ENCODE measurements around the gene MBD1. TPM values are rescaled to one million over a fixed set of nuclear protein-coding genes. Genes with fewer than 3 reads are reported as not detected.
"Not testable (repeated sequence)": the region's sequence is repeated elsewhere in the genome, so short reads cannot be mapped to it uniquely, and the experiment has no call there.

MBD1 gene
- total RNA-seq, 1 donor from 2014 or later: 74.4 TPM

DNA sequence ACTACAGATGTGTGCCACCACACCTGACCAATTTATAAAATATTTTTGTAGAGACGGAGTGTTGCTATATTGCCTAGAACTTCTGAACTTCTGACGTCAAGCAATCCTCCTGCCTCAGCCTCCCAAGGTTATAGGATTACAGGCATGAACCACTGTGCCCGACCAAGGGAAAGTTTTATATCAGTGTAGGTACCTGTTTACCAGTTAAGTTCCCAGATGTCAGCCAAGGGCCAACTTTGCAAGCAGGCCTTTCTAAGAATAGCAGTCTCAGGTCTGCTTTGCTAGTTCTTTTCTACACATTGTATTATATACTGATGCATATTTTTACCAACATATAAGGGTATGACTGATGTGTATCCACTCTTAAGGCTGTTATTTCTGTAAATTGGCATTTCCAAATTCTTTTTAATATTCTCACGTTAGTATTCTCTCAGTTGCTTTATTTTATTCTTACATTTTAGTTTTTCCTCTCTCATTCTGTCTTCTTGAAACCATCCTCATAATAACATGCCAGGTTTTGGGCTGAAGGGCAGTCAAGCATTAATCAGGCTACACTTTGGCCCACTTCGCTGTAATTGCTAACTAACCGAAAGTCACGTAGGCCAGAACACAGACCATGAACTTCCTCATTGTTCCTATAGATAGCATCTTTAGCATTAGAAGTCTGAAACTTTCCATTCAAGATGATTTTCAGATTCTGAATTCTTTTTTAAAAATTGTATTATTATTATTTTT lies 31.1 kb upstream of the MBD1 start:
- no peaks in the 10 kb centered on the region for H3K36me3 Mint-ChIP-seq (ENCODE audit: low read depth, unreplicated experiment)

DNA sequence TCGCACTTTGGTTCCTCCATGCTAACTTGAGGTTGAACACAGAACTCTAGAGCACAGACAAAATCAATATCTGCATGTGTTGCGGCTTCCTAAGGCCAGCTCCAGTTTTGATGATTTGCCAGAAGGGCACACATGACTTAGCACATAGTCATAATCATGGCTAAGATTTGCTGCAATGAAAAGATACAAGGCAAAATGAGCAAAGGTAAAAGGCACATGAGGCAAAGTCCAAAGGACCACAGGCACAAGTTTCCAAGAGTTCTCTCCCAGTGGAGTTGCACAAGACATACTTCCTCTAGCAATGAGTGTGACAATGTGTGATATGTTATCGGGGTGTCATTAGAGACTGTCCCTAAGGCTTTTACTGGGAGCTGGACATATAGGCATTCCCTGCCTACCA lies 30.3 kb upstream of the MBD1 start:
- FAIRE-seq (no peak), DNase-seq (ENCODE audit: low read depth) (no peak)
- Histone ChIP-seq H3K36me3 (ENCODE audit: insufficient read depth, low read length) (no peaks in the 10 kb centered on the region), H3K4me1 (ENCODE audit: insufficient read depth, low read length) (peaks cover 5% of the 10 kb centered on the region), H3K9me3 (ENCODE audit: insufficient read depth, low read depth, low read length) (no peaks in the 10 kb centered on the region), H3K27me3 (ENCODE audit: insufficient read depth, low read length) (peaks cover 7% of the 10 kb centered on the region), H3K4me2 (ENCODE audit: low read length) (no peak overlapping the region), H3K27ac (ENCODE audit: low read depth, low read length) (no peak overlapping the region), H2AFZ (ENCODE audit: low read depth, low read length) (no peak overlapping the region), H3K79me2 (ENCODE audit: insufficient read depth, low read length) (no peaks in the 10 kb centered on the region), H4K20me1 (ENCODE audit: insufficient read depth, low read length) (no peaks in the 10 kb centered on the region), H3K9ac (ENCODE audit: low read length) (no peak overlapping the region), H3K4me3 (ENCODE audit: insufficient read depth, low read depth, low read length) (no peak overlapping the region)
- peaks cover 5% of the 10 kb centered on the region for H3K4me1 Mint-ChIP-seq (ENCODE audit: low read depth, unreplicated experiment)
- H3K9me3 Mint-ChIP-seq (ENCODE audit: unreplicated experiment): peaks cover 4% of the 10 kb centered on the region
- H3K4me3 Mint-ChIP-seq (ENCODE audit: unreplicated experiment): no peak overlapping the region
- TF ChIP-seq, protein P1, sequence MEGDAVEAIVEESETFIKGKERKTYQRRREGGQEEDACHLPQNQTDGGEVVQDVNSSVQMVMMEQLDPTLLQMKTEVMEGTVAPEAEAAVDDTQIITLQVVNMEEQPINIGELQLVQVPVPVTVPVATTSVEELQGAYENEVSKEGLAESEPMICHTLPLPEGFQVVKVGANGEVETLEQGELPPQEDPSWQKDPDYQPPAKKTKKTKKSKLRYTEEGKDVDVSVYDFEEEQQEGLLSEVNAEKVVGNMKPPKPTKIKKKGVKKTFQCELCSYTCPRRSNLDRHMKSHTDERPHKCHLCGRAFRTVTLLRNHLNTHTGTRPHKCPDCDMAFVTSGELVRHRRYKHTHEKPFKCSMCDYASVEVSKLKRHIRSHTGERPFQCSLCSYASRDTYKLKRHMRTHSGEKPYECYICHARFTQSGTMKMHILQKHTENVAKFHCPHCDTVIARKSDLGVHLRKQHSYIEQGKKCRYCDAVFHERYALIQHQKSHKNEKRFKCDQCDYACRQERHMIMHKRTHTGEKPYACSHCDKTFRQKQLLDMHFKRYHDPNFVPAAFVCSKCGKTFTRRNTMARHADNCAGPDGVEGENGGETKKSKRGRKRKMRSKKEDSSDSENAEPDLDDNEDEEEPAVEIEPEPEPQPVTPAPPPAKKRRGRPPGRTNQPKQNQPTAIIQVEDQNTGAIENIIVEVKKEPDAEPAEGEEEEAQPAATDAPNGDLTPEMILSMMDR (IDR thresholded peaks at IDR 0.05; ENCODE audit: insufficient read depth, low read depth, low read length): no peak
- TF ChIP-seq EZH2 (IDR thresholded peaks at IDR 0.05; ENCODE audit: insufficient read depth, low read length): no peak
- H3K27ac Mint-ChIP-seq (ENCODE audit: unreplicated experiment): no peak overlapping the region
- H3K27me3 Mint-ChIP-seq (ENCODE audit: low read depth, unreplicated experiment): peaks cover 25% of the 10 kb centered on the region
- H3K36me3 Mint-ChIP-seq (ENCODE audit: low read depth, unreplicated experiment): no peaks in the 10 kb centered on the region

More for the DNA sequence above, 31.1 kb upstream of the MBD1 start:
- Histone ChIP-seq H3K4me3 (ENCODE audit: insufficient read depth, low read depth, low read length) (no peak overlapping the region), H3K4me2 (ENCODE audit: low read length) (no peak overlapping the region), H3K36me3 (ENCODE audit: insufficient read depth, low read length) (no peaks in the 10 kb centered on the region), H3K27ac (ENCODE audit: low read depth, low read length) (no peak overlapping the region), H2AFZ (ENCODE audit: low read depth, low read length) (no peak overlapping the region), H3K9me3 (ENCODE audit: insufficient read depth, low read depth, low read length) (no peaks in the 10 kb centered on the region), H3K9ac (ENCODE audit: low read length) (no peak overlapping the region), H3K4me1 (ENCODE audit: insufficient read depth, low read length) (peaks cover 5% of the 10 kb centered on the region), H3K79me2 (ENCODE audit: insufficient read depth, low read length) (no peaks in the 10 kb centered on the region), H3K27me3 (ENCODE audit: insufficient read depth, low read length) (peaks cover 7% of the 10 kb centered on the region), H4K20me1 (ENCODE audit: insufficient read depth, low read length) (no peaks in the 10 kb centered on the region)
- TF ChIP-seq, protein P1 (IDR thresholded peaks at IDR 0.05; ENCODE audit: insufficient read depth, low read depth, low read length): no peak
- TF ChIP-seq EZH2 (IDR thresholded peaks at IDR 0.05; ENCODE audit: insufficient read depth, low read length): no peak
- no peaks in the 10 kb centered on the region for H3K4me1 Mint-ChIP-seq (ENCODE audit: low read depth, unreplicated experiment)
- H3K4me3 Mint-ChIP-seq (ENCODE audit: unreplicated experiment): no peak overlapping the region
- peaks cover 4% of the 10 kb centered on the region for H3K9me3 Mint-ChIP-seq (ENCODE audit: unreplicated experiment)
- FAIRE-seq (no peak), DNase-seq (ENCODE audit: low read depth) (no peak)
- peaks cover 25% of the 10 kb centered on the region for H3K27me3 Mint-ChIP-seq (ENCODE audit: low read depth, unreplicated experiment)
- no peak overlapping the region for H3K27ac Mint-ChIP-seq (ENCODE audit: unreplicated experiment)

DNA sequence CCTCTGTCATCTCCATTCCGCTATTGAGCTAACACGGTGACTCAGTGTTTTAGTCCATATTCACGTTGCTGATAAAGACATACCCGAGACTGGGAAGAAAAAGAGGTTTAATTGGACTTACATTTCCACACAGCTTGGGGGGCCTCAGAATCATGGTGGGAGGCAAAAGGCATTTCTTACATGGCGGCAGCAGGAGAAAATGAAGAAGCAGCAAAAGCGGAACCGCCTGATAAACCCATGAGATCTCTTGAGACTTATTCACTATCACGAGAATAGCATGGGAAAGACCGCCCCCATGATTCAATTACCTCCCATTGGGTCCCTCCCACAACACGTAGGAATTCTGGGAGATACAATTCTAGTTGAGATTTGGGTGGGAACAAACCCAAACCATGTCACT lies 28.8 kb upstream of the MBD1 start:
- Histone ChIP-seq H3K4me1 (ENCODE audit: insufficient read depth, low read length) (peaks cover 5% of the 10 kb centered on the region), H3K36me3 (ENCODE audit: insufficient read depth, low read length) (no peaks in the 10 kb centered on the region), H3K9me3 (ENCODE audit: insufficient read depth, low read depth, low read length) (no peaks in the 10 kb centered on the region), H2AFZ (ENCODE audit: low read depth, low read length) (no peak overlapping the region), H3K27ac (ENCODE audit: low read depth, low read length) (no peak overlapping the region), H4K20me1 (ENCODE audit: insufficient read depth, low read length) (no peaks in the 10 kb centered on the region), H3K9ac (ENCODE audit: low read length) (no peak overlapping the region), H3K79me2 (ENCODE audit: insufficient read depth, low read length) (no peaks in the 10 kb centered on the region), H3K4me3 (ENCODE audit: insufficient read depth, low read depth, low read length) (no peak overlapping the region), H3K27me3 (ENCODE audit: insufficient read depth, low read length) (peaks cover 7% of the 10 kb centered on the region), H3K4me2 (ENCODE audit: low read length) (no peak overlapping the region)
- H3K27ac Mint-ChIP-seq (ENCODE audit: unreplicated experiment): no peak overlapping the region
- TF ChIP-seq EZH2 (IDR thresholded peaks at IDR 0.05; ENCODE audit: insufficient read depth, low read length): no peak
- TF ChIP-seq, protein P1 (IDR thresholded peaks at IDR 0.05; ENCODE audit: insufficient read depth, low read depth, low read length): no peak
- no peak overlapping the region for H3K4me3 Mint-ChIP-seq (ENCODE audit: unreplicated experiment)
- no peak for FAIRE-seq
- peaks cover 6% of the 10 kb centered on the region for H3K9me3 Mint-ChIP-seq (ENCODE audit: unreplicated experiment)
- H3K4me1 Mint-ChIP-seq (ENCODE audit: low read depth, unreplicated experiment): peaks cover 5% of the 10 kb centered on the region
- peaks cover 29% of the 10 kb centered on the region for H3K27me3 Mint-ChIP-seq (ENCODE audit: low read depth, unreplicated experiment)
- no peak for DNase-seq (ENCODE audit: low read depth)
- H3K36me3 Mint-ChIP-seq (ENCODE audit: low read depth, unreplicated experiment): no peaks in the 10 kb centered on the region

DNA sequence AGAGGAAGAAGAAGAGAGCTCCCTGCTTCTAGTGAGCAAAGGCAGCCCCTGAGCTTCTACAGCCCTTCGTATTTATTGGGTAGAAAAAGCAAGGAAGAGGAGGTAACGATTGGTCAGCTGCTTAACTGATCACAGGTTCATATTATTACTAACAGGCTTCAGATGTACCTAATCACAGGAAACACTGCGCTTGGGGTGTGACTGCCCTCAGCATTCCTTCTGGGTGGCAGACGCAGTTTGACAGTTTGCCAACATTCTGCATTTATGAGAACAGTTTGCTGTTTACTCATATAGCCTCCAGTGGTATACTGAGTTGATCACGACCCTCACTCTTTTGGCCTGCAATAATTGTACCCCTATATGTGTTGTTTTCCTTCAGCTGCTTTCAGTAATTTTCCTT lies 27.5 kb upstream of the MBD1 start:
- H2AFZ ChIP-seq (ENCODE audit: low read depth, low read length); H3K4me2 ChIP-seq (ENCODE audit: low read length); H3K4me3 ChIP-seq (ENCODE audit: insufficient read depth, low read depth, low read length); H3K9me3 ChIP-seq (ENCODE audit: insufficient read depth, low read depth, low read length); H3K9me3 Mint-ChIP-seq (ENCODE audit: unreplicated experiment); H3K4me3 Mint-ChIP-seq (ENCODE audit: unreplicated experiment); H4K20me1 ChIP-seq (ENCODE audit: insufficient read depth, low read length); H3K4me1 Mint-ChIP-seq (ENCODE audit: low read depth, unreplicated experiment); H3K27ac Mint-ChIP-seq (ENCODE audit: unreplicated experiment); H3K36me3 ChIP-seq (ENCODE audit: insufficient read depth, low read length); H3K27me3 ChIP-seq (ENCODE audit: insufficient read depth, low read length); DNase-seq (ENCODE audit: low read depth); H3K4me1 ChIP-seq (ENCODE audit: insufficient read depth, low read length); H3K9ac ChIP-seq (ENCODE audit: low read length); H3K79me2 ChIP-seq (ENCODE audit: insufficient read depth, low read length); H3K27ac ChIP-seq (ENCODE audit: low read depth, low read length); FAIRE-seq; H3K36me3 Mint-ChIP-seq (ENCODE audit: low read depth, unreplicated experiment): not testable (repeated sequence)
- peaks cover 21% of the 10 kb centered on the region for H3K27me3 Mint-ChIP-seq (ENCODE audit: low read depth, unreplicated experiment)
